Smooth muscle cell of bladder (primary cell): ENCODE data around the gene CEACAM6. TPM values are rescaled to one million over a fixed set of nuclear protein-coding genes. Genes with fewer than 3 reads are reported as not detected.

Experiments
- total RNA-seq: library from RNA; depleted of rRNA; stranded (reverse); fragments of >200 nt; gene quantifications from 2 replicates; pipeline ENCODE4 v1.2.3, GENCODE V29; 2014

The CEACAM6 gene
- not detected in 2 replicates for total RNA-seq

GRCh38 chr19:41755328-41755913 is at the start of gene CEACAM6:
Gene CEACAM6 (plus strand): TSS chr19:41755530. CDS start chr19:41755639, 109 bp downstream.

GRCh38 chr19:41708481-41708880 is 46.8 kb upstream of the CEACAM6 start, which contains the start of gene CEACAM5:
Gene CEACAM5 (plus strand): TSS chr19:41708626. CDS start chr19:41708732, 106 bp downstream.

GRCh38 chr19:41796362-41796761 is 41.0 kb downstream of the CEACAM6 start, which contains the start of gene CEACAM3:
Gene CEACAM3 (plus strand): TSS chr19:41796587. CDS start chr19:41796678, 91 bp downstream.

Other genes with a start within 250 kb of the CEACAM6 start
- not detected in 2 replicates for gene CEACAM21, start 179.4 kb upstream of the CEACAM6 start, total RNA-seq
- not detected in 2 replicates for gene CEACAM4, start 128.5 kb upstream of the CEACAM6 start, total RNA-seq
- not detected in 2 replicates for gene CEACAM7, start 67.3 kb upstream of the CEACAM6 start, total RNA-seq
- gene CEACAM5, start 46.9 kb upstream of the CEACAM6 start, total RNA-seq: not detected in 2 replicates
- gene CEACAM3, start 41.1 kb downstream of the CEACAM6 start, total RNA-seq: not detected in 2 replicates
- not detected in 2 replicates for gene LYPD4, start 89.2 kb downstream of the CEACAM6 start, total RNA-seq
- gene DMRTC2, start 89.5 kb downstream of the CEACAM6 start, total RNA-seq: not detected in 2 replicates
- 1,503 and 2,258 TPM in 2 replicates for gene RPS19, start 104.7 kb downstream of the CEACAM6 start, total RNA-seq
- not detected in 2 replicates for gene CD79A, start 121.7 kb downstream of the CEACAM6 start, total RNA-seq
- gene ARHGEF1, start 127.7 kb downstream of the CEACAM6 start, total RNA-seq: 23.9 and 26.2 TPM in 2 replicates
- gene ERFL, start 172.9 kb downstream of the CEACAM6 start, total RNA-seq: under 0.01 and 0.09 TPM in 2 replicates
- gene RABAC1, start 203.8 kb downstream of the CEACAM6 start, total RNA-seq: 312 and 378 TPM in 2 replicates
- under 0.01 and 0.09 TPM in 2 replicates for gene ATP1A3, start 238.7 kb downstream of the CEACAM6 start, total RNA-seq